Keratinocyte (primary cell): ENCODE data around the gene MYO1D.

Experiments
- EZH2 ChIP-seq: IDR thresholded peaks from one replicate; pipeline ENCODE4 v1.6.1; 2012; ENCODE audit warnings: inconsistent platforms, mild to moderate bottlenecking, low read length, moderate library complexity
- TF ChIP-seq, protein P1 (sequence below), 3 experiments: IDR thresholded peaks in 1 of 3; conservative IDR thresholded peaks in 1 of 3; optimal IDR thresholded peaks in 1 of 3; 2 replicates in 2 of 3; 3 replicates in 1 of 3; pipeline versions ENCODE3 to v1.5.1; 2011; ENCODE audit warnings: low read length in 3 of 3, mild to moderate bottlenecking in 3 of 3, moderate library complexity in 2 of 3, control low read depth in 1 of 3, inconsistent platforms in 1 of 3; ENCODE audit not compliant: insufficient read depth in 2 of 3; ENCODE audit errors: extremely low read depth in 1 of 3

GRCh38 chr17:32516940-32517701 is 359.8 kb downstream of the MYO1D start:
- TF ChIP-seq, protein P1, sequence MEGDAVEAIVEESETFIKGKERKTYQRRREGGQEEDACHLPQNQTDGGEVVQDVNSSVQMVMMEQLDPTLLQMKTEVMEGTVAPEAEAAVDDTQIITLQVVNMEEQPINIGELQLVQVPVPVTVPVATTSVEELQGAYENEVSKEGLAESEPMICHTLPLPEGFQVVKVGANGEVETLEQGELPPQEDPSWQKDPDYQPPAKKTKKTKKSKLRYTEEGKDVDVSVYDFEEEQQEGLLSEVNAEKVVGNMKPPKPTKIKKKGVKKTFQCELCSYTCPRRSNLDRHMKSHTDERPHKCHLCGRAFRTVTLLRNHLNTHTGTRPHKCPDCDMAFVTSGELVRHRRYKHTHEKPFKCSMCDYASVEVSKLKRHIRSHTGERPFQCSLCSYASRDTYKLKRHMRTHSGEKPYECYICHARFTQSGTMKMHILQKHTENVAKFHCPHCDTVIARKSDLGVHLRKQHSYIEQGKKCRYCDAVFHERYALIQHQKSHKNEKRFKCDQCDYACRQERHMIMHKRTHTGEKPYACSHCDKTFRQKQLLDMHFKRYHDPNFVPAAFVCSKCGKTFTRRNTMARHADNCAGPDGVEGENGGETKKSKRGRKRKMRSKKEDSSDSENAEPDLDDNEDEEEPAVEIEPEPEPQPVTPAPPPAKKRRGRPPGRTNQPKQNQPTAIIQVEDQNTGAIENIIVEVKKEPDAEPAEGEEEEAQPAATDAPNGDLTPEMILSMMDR (optimal IDR thresholded peaks at IDR 0.05 in 1 of 3, IDR thresholded peaks at IDR 0.05 in 1 of 3, conservative IDR thresholded peaks at IDR 0.05 in 1 of 3; ENCODE audit: extremely low read depth in 1 of 3, insufficient read depth in 2 of 3, low read length in 3 of 3) = no peak
- TF ChIP-seq EZH2 = no peak
